ENCODE measurements around the gene KMT2C.
"Not testable (repeated sequence)": the region's sequence is repeated elsewhere in the genome, so short reads cannot be mapped to it uniquely, and the experiment has no call there.

The KMT2C gene
- total RNA-seq = 57.9 to 426 (median 154) reads per million in 18 experiments

GRCh38 chr7:152435384-152436110, at the start of gene KMT2C:
TSS of gene KMT2C (minus strand) at chr7:152436003. CDS start at chr7:152435786, 217 bp downstream.
- peak; percentile 13 to 42 for DNase-seq

DNA sequence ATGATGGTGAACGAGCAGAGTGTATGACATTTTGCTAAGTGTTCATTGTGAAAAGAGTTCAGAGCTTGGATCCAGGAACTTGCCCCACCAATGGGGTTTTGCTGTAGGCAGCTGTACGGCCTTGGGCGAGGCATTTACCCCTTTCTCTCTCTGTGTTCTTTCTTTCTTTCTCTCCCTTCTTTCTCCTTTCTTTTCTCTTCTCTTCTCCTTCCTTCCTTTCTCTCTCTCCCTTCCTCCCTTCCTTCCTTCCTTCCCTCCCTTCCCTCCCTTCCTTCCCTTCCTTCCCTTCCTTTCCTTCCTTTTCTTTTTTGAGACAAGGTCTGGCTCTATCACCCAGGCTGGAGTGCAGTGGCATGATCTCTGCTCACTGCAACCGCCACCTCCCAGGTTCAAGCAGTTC, 45.3 kb upstream of the KMT2C start:
- no peak for DNase-seq

GRCh38 chr7:152480664-152481063, 44.9 kb upstream of the KMT2C start:
- no peak for DNase-seq

- DNase-seq = no peak
Measured at GRCh38 chr7:152479595-152479994, 43.8 kb upstream of the KMT2C start.

DNA sequence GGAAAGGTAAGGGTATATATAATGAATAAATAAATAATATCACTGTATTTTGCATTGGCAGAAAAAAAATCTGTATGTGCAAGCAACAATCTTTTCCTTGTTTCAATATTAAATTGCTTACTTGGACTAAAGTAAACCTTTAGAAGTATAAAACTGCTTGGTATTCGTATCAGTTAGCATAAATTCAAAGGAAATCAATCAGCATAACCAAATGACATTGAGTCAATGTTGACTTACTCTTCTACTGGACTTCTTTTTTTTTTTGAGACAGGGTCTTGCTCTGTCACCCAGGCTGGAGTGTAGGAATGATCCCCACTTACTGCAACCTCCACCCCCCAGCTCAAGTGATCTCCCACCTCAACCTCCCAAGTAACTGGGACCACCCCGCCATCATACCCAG, 42.3 kb upstream of the KMT2C start:
- DNase-seq = no peak

DNA sequence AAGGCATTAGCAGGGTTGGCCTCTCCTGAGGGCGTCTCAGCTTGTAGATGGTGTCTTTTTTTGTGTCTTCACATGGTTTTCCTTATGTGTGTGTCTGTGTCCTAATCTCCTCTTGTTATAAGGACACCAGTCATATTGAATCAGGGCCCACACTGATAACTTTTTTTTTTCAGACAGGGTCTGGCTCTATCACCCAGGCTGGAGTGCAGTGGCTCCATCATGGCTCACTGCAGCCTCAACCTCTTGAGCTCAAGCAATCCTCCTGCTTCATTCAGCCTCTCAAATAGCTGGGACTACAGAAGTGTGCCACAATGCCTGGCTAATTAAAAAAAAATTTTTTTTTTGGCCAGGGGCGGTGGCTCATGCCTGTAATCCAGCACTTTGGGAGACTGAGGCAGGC, 41.3 kb upstream of the KMT2C start:
- no peak for DNase-seq

DNA sequence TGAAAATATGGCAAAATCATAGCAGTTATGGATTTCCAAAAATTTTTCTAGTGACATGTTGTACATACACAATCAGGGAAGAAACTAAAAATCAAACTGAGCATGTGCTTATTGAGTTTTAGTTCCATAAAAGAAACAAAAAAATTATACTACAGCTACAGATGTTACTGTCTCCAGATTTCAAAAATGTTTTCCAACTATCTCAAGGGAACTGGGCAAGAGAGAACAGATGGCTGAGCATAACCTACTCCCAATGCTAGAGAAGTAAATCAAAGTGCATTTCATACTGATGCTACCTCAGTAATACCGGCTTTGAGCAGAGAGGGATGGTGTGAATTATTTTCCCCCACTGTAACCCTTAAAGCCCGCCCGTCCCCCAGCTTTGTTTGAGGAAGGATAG, 40.7 kb upstream of the KMT2C start:
- DNase-seq = no peak

DNA sequence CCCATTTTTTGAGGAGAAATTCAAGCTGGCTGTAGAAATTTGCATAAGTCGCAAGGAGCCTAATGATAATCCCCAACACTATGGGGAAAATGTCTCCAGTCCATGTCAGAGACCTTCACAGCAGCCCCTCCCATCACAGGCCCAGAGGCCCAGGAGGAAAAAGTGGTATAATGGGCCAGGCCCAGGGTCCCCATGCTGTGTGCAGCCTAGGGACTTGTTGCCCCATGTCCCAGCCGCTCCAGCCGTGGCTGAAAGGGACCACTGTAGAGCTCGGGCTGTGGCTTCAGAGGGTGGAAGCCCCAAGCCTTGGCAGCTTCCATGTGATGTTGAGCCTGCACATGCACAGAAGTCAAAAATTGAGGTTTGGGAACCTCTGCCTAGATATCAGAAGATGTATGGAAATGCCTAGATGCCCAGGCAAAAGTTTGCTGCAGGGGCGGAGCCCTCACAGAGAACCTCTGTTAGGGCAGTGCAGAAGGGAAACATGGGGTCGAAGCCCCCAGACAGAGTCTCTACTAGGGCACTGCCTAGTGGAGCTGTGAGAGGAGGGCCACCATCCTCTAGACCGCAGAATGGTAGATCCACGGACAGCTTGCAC, 35.3 kb upstream of the KMT2C start:
- DNase-seq = not testable (repeated sequence)

DNA sequence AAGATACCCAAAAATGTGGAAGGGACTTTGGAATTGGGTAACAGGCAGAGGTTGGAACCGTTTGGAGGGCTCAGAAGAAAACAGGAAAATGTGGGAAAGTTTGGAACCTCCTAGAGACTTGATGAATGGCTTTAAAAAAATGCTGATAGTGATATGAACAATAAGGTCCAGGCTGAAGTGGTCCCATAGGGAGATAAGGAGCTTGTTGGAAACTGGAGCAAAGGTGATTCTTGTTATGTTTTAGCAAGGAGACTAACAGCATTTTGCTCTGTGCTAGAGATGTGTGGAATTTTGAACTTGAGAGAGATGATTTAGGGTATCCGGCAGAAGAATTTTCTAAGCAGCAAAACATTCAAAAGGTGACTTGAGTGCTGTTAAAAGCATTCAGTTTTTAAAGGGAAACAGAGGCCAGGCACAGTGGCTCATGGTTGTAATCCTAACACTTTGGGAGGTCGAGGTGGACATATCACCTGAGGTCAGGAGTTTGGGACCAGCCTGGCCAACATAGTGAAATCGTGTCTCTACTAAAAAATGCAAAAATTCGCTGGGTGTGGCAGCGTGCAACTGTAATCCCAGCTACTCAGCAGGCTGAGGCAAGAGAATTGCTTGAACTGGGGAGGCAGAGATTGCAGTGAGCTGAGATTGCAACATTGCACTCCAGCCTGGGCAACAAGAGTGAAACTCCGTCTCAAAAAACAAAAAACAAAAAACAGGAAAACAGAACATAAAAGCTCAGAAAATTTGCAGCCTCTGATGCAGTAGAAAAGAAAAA, 34.6 kb upstream of the KMT2C start:
- DNase-seq = peak; percentile 33 to 51

- not testable (repeated sequence) for DNase-seq
Measured at GRCh38 chr7:152469576-152469975, 33.8 kb upstream of the KMT2C start.

DNA sequence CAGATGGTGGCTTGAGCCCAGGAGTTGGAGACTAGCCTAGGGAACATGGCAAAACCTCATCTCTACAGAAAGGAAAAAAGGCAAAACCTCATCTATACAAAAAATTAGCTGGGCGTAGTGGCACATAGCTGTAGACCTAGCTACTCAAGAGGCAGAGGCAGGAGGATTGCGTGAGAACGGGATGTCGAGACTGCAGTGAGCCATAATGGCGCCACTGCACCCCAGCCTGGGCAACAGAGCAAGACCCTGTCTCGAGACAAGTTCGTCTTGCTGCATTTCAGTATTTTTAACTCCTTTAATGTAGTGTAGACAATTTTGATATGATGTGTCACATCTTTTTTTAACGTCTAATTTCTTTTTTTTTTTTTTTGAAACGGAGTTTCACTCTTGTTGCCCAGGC, 31.4 kb upstream of the KMT2C start:
- DNase-seq = no peak

DNA sequence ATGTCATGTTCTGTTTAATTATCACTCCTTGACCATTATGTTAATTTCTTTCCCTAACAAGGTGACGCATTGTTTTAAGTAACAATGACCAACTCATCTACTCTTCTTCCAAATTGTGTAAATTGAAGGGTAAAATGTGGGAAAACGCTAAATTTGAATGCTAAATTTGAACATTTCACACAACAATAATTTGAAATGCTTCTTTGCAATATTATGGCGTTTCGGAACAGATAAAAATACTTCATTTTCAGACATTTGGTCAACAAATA, 29.2 kb upstream of the KMT2C start:
- no peak for DNase-seq

- peak; percentile 82 to 92 for DNase-seq
Measured at GRCh38 chr7:152464312-152465118, 28.7 kb upstream of the KMT2C start.

DNA sequence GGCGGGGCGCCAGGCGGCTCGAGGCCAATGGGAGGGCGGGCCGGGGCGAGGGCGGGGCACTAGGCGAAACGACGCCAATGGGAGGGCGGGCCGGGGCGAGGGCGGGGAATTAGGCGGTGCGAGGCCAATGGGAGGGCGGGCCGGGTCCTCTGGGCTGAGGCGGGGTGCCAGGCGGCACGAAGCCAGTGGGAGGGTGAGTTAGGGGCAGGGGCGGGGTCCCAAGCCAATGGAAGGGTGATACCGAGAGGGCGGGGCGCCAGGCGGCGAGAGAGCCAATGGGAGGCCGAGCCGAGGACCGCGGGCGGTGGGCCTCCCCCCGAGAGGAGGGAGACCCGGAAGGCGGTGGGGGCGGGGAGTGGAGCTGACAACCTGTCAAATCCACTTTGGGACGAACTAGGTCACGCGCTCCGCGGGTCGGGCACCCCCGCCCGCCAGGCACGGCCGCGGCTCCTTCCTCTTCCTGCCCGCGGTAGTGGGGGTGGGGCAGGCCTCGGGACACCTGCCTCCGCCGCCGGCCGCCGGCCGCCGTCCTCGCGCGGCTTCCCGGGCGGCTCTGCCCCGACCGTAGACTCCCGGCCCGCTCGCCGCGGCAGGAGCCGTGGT, 28.0 kb upstream of the KMT2C start:
- peak; percentile 100 for DNase-seq

DNA sequence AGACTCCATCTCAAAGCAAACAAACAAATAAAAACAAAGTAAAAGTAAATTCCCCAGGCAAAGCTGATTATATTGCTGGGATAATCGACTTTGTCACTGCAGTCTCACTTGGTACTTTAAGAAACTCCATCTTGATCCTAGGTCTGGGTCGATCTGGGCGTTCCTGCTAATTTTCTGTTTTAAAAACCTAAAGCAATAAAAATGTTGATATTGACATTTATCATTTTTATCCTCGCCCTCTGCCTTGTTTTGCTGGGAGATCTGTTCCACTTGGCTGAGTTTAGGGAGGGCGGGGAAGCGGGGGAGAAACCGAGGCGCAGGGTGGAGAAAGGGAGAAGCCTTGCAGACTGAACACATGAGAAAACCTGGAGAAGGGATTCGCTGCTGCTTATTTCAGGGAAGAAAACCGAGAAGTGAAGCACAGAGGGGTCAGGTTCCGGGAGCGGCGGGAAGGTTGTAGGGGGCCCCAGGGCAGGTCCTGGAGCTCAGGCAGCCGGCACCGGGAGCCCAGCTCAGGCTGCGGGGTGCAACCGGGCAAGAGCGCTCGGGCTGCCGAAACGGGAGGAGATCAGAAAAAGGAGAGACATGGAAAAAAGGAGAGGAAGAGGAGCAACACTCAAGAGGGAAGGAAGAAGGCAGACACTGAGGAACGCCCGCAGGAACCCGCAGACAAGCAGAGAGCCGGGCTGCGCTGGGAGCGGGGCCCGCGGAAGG, 27.3 kb upstream of the KMT2C start:
- DNase-seq = peak; percentile 51 to 53

DNA sequence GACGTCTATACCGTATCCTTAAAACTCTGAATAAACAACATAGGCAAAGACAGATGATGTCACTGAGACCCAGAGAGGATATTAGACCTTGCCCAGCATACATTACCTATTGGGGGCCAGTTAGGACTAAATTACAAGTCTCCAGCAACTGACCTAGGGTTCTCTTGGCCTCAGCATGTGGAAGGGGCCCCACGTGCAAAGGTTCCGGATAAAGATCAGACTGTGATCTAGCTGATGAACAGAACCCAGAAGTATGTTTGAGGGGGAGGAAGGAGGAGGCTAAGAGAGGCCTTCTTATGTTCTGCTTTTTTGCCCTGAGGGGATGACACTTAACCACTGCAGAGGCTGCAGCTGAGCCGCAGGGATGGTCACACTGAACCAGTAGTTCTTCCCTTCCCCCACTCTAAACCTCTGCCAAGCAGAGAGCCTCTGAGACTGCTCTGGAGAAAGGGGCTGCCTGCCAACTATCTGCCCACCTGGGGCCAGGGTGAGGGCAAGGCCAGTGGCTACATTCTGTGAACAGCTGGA, 24.0 kb upstream of the KMT2C start:
- peak; percentile 92 to 94 for DNase-seq

DNA sequence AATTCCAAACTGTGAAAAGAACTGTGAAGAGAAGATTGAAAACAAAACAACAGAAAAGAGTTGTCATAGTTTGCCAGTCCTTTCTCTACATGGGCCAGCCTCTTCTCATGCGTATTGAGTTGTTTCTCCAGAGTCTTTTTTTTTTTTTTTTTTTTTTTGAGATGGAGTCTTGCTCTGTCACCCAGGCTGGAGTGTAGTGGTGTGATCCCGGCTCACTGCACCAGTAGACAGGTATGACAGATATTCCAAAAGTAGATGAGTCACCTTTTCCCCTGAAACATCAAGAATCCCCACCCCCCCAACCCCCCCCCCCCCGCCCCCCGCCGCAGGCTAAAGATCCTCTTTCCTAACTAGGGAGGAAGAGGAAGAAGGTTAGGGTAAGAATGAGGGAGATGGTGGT, 15.6 kb upstream of the KMT2C start:
- DNase-seq = no peak

GRCh38 chr7:152445386-152446008, 9.7 kb upstream of the KMT2C start:
- DNase-seq = not testable (repeated sequence)

GRCh38 chr7:152443586-152443985, 7.8 kb upstream of the KMT2C start:
- no peak for DNase-seq

DNA sequence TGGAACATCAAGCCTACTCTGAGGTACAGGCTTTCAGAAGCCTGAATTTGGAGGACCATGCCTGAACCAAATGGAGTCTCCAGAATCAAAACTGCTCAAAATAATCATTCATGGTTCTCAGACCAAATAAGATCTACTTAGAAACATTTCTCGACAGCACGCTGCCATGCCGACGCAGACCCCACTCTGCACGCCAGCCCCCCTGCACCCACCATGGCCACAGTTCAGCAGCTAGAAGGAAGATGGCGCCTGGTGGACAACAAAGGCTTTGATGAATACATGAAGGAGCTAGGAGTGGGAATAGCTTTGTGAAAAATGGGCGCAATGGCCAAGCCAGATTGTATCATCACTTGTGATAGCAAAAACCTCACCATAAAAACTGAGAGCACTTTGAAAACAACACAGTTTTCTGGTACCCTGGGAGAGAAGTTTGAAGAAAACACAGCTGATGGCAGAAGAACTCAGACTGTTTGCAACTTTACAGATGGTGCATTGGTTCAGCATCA, 6.6 kb upstream of the KMT2C start:
- DNase-seq = no peak

- peak; percentile 28 to 44 for DNase-seq
Measured at GRCh38 chr7:152441810-152442209, 6.0 kb upstream of the KMT2C start.
